ENCODE measurements around the gene NTSR1.
A peak's percentile ranks its signal among the peaks of the same experiment; 100 is the strongest.

The NTSR1 gene

GRCh38 chr20:62695448-62696414, 12.9 kb upstream of the NTSR1 start:
- DNase-seq = no peak

DNA sequence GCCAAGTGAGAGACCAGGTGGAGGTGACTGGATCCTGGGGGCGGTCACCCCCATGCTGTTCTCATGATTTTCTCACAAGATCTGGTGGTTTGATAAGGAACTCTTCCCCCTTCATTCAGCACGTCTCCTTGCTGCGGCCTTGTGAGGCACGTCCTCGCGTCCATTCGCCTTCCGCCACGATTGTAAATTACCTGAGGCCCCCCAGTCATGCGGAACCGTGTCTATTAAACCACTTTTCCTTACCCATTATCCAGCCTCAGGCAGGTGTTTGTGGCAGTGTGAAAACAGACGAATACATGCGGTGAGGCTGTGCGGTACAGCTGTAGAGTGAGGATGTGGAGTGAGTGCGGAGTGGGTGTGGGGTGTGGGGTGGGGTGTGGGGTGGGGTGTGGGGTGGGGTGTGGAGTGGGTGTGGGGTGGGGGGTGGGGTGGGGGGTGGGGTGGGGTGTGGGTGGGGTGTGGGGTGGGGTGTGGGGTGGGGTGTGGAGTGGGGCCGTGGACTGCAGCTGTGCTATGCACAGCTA, 12.1 kb upstream of the NTSR1 start:
- DNase-seq = no peak

- DNase-seq = no peak
Observed at GRCh38 chr20:62696989-62697388, 11.6 kb upstream of the NTSR1 start.

DNA sequence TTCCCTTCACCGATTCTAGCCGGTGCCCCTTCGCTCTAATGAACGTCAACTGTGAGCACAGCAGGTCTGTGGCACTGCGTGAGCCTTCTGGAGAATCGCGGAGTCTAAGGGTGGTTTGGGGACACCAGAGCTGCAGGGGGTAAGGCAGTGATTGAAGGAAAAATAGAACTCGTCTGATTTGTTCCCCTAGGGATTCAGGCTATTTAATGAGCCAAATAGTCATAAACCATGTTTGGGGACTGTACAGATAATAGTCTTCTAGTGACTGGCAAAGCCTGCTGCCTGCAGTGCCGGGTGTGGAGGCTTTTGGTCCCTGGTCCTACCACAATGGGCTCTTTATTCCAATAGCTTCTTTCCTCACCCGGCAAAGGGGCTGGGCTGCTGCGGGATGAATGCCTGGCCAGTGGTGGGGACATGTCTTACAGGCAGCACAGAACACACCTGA, 11.1 kb upstream of the NTSR1 start:
- no peak for DNase-seq

- DNase-seq = no peak
Observed at GRCh38 chr20:62698231-62698630, 10.4 kb upstream of the NTSR1 start.

- DNase-seq = no peak
Observed at GRCh38 chr20:62699296-62699695, 9.3 kb upstream of the NTSR1 start.

- DNase-seq = no peak
Observed at GRCh38 chr20:62699741-62700140, 8.9 kb upstream of the NTSR1 start.

DNA sequence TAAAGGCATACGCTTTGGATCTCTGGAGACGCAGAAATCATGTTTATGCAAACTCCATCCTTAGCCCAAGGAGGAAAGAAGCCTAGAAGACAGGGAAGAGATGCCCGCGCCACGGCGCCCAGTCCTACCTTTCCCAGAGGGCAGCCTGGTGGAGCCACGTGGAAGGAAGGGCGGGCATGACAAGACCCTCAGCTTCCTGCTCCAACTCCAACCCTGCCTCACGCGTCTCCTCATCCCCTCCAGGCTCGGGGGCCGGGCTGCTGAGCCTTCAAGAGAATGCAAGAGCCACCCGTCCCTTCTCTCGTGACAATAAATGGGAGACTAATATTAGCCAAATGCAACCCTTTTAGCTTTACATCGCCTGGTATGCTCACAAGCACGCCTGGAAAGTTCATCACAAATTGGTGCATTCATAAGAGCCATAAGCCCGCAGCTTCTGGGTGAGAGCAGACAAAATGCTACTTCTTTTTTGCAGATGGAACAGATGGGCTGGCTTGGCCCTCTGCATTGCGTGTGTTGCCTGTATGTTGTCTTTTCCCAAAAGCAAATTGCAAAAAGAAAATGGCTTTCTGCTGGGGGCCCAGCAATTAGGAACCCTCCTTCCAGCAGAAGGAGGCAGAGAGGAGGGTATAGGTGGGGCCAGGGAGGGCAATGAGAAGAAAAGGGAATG, 8.2 kb upstream of the NTSR1 start:
- DNase-seq = no peak

DNA sequence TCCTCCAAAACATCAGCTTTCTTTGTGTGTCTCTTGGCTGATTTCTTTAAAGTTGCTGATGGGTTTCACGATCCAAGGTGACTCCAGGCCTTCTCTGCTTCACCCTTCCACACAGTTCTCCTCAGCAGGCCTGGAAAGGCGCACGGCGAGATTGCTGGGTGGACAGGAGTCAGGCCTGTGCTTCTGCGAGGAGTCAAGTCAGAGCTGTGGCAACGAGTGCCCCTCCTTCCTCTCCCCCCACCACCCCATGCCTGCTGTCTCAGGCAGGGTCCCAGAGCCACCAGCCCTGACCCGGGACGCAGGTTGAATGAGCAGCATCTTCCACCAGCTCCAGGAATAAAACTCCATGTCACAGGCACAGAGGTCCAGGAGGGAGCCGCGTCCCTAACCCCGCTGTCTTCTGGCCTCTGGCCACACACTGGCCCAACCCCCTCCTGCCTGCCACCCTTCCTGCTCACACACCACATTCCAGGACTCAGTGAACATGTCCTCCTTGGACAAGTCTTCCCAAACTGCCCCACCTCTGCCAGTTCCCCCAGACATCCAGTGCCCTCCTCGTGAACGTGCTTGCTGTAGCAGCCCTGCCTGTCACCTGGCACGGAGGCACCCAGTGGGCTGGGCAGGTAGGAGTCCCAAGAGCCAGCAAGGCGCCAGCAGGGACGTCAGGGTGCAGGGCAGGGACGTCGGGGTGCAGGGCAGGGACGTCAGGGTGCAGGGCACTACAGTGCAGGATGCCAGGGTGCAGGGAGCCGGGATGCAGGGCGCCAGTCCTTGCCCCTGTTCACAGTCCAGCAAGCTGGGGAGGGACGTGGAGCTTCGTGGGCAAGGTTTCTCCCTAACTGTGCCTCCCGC, 7.2 kb upstream of the NTSR1 start:
- DNase-seq = no peak

GRCh38 chr20:62702013-62702300, 6.7 kb upstream of the NTSR1 start:
- DNase-seq = no peak

DNA sequence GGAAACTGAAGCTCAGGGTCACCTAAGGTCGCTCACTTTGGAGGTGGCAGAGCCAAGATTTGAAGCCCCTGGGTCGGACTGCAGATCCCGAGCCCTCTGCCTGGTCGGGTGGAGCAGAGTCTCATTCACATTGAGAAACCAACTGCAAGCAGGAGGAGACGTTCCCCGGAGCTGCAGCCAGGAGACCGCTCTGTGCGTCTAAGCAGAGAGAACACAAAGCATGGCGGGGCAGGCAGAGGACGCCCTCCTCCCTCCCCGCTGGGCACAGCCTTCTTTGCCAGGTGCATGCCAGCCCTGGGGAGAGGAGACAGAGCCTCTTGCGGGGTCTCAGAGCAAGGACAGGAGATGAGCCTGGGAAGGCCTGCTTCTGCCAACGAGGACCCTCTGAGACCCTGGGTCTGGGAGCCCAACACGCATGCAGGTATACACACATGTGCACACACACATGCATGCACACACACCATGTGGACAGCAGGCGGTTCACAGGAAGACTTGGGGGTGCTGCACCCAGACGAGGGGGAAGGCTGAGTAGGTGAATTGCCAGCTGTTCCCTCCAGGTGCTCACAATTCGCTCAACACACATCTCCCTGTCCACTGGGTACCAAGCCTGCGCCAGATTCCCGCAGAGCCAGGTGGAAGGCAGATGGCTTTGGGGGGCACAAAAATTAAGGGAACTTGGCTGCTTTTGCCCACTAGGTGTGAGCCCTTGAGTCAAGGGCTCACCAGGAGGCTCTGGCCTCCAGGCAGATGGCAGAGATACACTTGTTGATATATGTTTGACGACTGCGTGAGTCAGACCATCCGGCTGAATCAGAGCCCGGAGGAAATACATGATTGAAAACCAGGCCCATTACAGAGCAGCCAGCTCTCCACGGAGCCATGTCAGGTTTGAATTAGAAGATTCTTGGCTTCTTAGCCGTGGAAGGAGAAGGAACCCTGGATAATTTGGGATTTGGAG, 5.5 kb upstream of the NTSR1 start:
- peak; percentile 62 for DNase-seq

DNA sequence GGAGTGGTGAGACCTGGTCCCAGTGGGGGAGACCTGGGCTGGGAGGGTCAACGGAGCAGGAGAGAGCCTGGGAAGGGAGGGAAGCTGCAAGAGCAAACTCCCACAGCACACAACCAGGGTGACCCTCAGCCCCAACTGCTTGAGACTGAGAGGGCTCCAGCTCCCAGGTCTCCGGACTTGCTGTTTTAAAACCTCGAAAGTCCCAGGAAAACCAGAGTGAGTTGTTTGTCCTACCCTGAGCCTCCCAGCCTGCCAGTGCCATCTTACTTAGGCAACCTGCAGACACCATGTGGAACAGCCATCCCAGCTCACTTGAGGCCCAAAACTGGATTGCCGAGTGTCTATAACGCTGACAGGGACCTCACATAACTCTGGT, 4.8 kb upstream of the NTSR1 start:
- DNase-seq = no peak

- DNase-seq = peak; percentile 62
Observed at GRCh38 chr20:62704341-62704948, 4.2 kb upstream of the NTSR1 start.

- no peak for DNase-seq
Observed at GRCh38 chr20:62705627-62706026, 3.0 kb upstream of the NTSR1 start.

DNA sequence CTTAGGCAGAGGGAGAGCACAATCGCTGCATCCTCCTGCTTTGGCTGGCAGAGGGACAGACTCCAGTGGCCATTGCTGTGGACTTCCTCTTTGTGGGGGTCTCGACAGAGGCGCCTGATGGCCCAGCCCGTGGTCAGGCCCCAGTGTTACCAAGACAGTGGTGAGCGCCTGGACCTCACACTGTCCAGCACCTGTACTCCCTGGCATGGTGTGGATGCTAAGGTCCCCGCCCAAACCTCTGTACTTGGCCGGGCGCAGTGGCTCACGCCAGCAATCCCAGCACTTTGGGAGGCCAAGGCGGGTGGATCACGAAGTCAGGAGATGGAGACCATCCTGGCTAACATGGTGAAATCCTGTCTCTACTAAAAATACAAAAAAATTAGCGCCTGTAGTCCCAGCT, 2.3 kb upstream of the NTSR1 start:
- DNase-seq = no peak

GRCh38 chr20:62706857-62707256, 1.8 kb upstream of the NTSR1 start:
- DNase-seq = no peak

DNA sequence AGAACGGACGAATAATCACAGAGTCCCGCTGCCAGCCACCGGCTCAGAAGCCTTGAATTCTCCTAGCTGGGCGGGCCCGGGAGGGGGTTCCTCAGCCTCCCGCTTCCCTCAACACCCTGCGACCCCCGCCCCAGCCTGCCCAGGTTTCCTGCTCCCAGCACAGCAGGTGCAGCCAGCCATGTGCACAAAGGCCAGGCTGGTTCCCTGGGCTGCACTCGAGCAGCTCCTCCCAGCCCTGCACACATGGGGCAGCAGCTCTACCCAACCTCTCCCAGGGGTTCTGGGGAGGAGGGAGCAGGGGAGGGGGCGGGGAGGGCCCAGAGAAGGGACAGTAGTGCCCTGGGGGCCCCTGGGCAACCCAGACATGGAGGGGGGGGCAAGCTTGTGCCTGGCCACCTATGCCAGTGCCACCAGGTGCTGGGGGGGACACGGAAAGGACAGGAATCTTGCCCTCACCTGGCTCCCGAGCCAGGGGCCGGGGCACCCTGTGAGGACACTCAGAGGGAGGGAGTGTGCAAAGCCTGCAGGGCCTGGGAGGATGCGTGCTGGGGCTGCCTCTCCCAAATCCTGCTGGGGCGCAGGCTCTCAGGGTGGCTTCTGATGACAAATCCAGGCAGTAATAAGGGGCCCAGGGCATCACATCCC, 1.2 kb upstream of the NTSR1 start:
- DNase-seq = no peak

DNA sequence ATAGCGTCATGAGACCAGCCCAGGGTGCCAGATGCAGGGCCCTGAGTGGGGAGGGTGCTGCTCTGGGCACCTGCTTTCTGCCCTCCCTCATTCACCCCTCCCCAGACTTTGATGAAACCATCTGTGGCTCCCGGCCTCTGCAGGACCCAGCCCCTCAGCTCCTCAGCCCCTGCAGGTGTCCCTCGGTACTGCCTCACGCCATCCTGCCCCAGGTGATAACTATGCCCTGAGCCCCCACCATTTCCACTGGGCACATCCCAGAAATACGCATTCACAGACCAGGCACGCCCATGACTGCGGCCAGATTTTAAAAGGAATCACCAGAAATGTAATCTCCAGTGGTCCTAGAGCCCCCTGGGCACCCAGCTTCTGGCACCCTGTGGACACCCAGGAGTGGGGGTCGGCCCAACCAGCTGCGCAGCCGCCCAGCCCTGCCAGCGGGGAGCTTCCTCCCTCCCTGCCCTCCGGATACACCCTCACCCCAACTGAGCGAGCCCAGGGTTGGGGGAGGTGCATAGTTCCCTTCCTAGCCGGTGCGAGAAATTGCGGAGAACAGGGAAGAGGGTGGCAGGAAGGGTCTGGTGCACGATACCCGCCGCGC, 615 bp upstream of the NTSR1 start:
- DNase-seq = peak; percentile 78

- DNase-seq = peak; percentile 40
Observed at GRCh38 chr20:62709537-62709905, 885 bp downstream of the NTSR1 start.

- no peak for DNase-seq
Observed at GRCh38 chr20:62710221-62710885, 1.7 kb downstream of the NTSR1 start.

Data from NCI-H524 treated with DMSO at 0.1 percent for 48 hours (cell line).